Activated CD4-positive, alpha-beta T cell treated with anti-CD3 and anti-CD28 coated beads for 1 hour (primary cell): ENCODE measurements around the gene CNKSR3.

ENCODE experiments used
- DNase-seq: peaks from one replicate; pipeline ENCODE4 v3.0.0-alpha.2; 2020

Gene CNKSR3

GRCh38 chr6:154377726-154378125, 132.8 kb downstream of the CNKSR3 start:
- DNase-seq: no peak

- no peak for DNase-seq
These were observed 136.5 kb downstream of the CNKSR3 start for GRCh38 chr6:154373971-154374370.

- no peak for DNase-seq
These were observed 139.2 kb downstream of the CNKSR3 start for GRCh38 chr6:154371281-154371680.

GRCh38 chr6:154370545-154370944, 139.9 kb downstream of the CNKSR3 start:
- no peak for DNase-seq

GRCh38 chr6:154367839-154368695, 142.4 kb downstream of the CNKSR3 start:
- DNase-seq: no peak

- no peak for DNase-seq
These were observed 143.1 kb downstream of the CNKSR3 start for GRCh38 chr6:154367336-154367735.

GRCh38 chr6:154363821-154364220, 146.7 kb downstream of the CNKSR3 start:
- DNase-seq: no peak

- no peak for DNase-seq
These were observed 149.0 kb downstream of the CNKSR3 start for GRCh38 chr6:154361476-154361875.

- no peak for DNase-seq
These were observed 150.0 kb downstream of the CNKSR3 start for GRCh38 chr6:154360476-154360875.

- DNase-seq: no peak
These were observed 150.8 kb downstream of the CNKSR3 start for GRCh38 chr6:154359679-154360078.

- no peak for DNase-seq
These were observed 151.3 kb downstream of the CNKSR3 start for GRCh38 chr6:154359161-154359574.

GRCh38 chr6:154358019-154358545, 152.4 kb downstream of the CNKSR3 start:
- no peak for DNase-seq

GRCh38 chr6:154356690-154357089, 153.8 kb downstream of the CNKSR3 start, which contains the start of gene IPCEF1:
IPCEF1 (minus strand) TSS chr6:154356803; CDS start chr6:154265947, 90,856 bp downstream.
- DNase-seq: no peak

GRCh38 chr6:154356113-154356512, 154.4 kb downstream of the CNKSR3 start:
- no peak for DNase-seq

- DNase-seq: no peak
These were observed 156.2 kb downstream of the CNKSR3 start for GRCh38 chr6:154354265-154354777.

GRCh38 chr6:154353626-154354025, 156.9 kb downstream of the CNKSR3 start:
- DNase-seq: no peak

GRCh38 chr6:154352898-154353585, 157.4 kb downstream of the CNKSR3 start:
- DNase-seq: no peak

- no peak for DNase-seq
These were observed 160.2 kb downstream of the CNKSR3 start for GRCh38 chr6:154350293-154350692.

GRCh38 chr6:154347981-154348380, 162.5 kb downstream of the CNKSR3 start:
- no peak for DNase-seq

- DNase-seq: no peak
These were observed 164.7 kb downstream of the CNKSR3 start for GRCh38 chr6:154345811-154346210.

- no peak for DNase-seq
These were observed 166.8 kb downstream of the CNKSR3 start for GRCh38 chr6:154343473-154344308.

- DNase-seq: no peak
These were observed 168.6 kb downstream of the CNKSR3 start for GRCh38 chr6:154341871-154342270.

- DNase-seq: no peak
These were observed 169.1 kb downstream of the CNKSR3 start for GRCh38 chr6:154341336-154341735.
